Pancreas (tissue), 10 donors: ENCODE measurements around the gene PTGIS. TPM values are rescaled to one million over a fixed set of nuclear protein-coding genes. Genes with fewer than 3 reads are reported as not detected.

Experiments used
- ATAC-seq, 4 donors: fragments of 200-7000 bp; cut with Tn5 transposase; one replicate each; pipeline versions ENCODE4 v1.8.0 to v1.9.1; 2020; ENCODE audit warnings: mild to moderate bottlenecking in 4 of 4, moderate library complexity in 4 of 4
- DNase-seq, 6 donors: peaks; one replicate each; pipeline ENCODE4 v3.0.0-alpha.2; 2020
- FAIRE-seq: peaks from 2 replicates; lab custom pipeline; 2012; peaks lifted over from hg19 to GRCh38; lab: Jason Lieb, UNC
- H3K27ac ChIP-seq, 4 donors: fragments of 200-600 bp; sonication (generic); 1 replicate in 3 of 4; 2 replicates in 1 of 4; pipeline versions ENCODE4 v1.5.0 to v1.8.0; 2020
- H3K27me3 ChIP-seq, 4 donors: fragments of 200-600 bp; one replicate each; pipeline ENCODE4 v1.8.0; 2021
- H3K36me3 ChIP-seq, 3 donors: fragments of 200-600 bp; sonication (generic) in 1 of 3; one replicate each; pipeline versions ENCODE4 v1.5.0 to v1.8.0; 2020 to 2021
- H3K4me1 ChIP-seq, 3 donors: fragments of 200-600 bp; one replicate each; pipeline ENCODE4 v1.8.0; 2021
- H3K4me3 ChIP-seq, 4 donors: fragments of 200-600 bp; sonication (generic) in 2 of 4; one replicate each; pipeline versions ENCODE4 v1.5.0 to v1.8.0; 2020 to 2021
- H3K9me3 ChIP-seq, 4 donors: fragments of 200-600 bp; one replicate each; pipeline ENCODE4 v1.8.0; 2021
- CTCF ChIP-seq, 4 donors: fragments of 200-600 bp; sonication (generic) in 3 of 4; IDR thresholded peaks; one replicate each; pipeline versions ENCODE4 v1.5.0 to v1.8.0; 2021; ENCODE audit warnings: antibody characterized with exemption in 4 of 4
- WGBS, 2 donors: extraction: QIAGEN DNeasy Blood & Tissue Kit; methylation state at CpG; one replicate each; pipeline ENCODE4 v1.1.7; 2013; 5-methylcytosine and 5-hydroxymethylcytosine counted together
- intact Hi-C, 3 donors: fragments of 100-400 bp; cut with DNase I; formaldehyde crosslinking; loops; one replicate each; pipeline versions ENCODE4 v1.11.1 to v1.14.2; 2022
- polyA plus RNA-seq, 2 donors: library from polyadenylated mRNA; stranded (reverse); fragments of 200-250 nt; gene quantifications; one replicate each; pipeline ENCODE4 v1.2.3, GENCODE V29; 2013
- total RNA-seq, 6 donors: library from RNA; stranded (reverse); fragmentation: NEBNext Ultra II Directional in 4 of 6; extraction: Animal tissue kit (Norgen Biotek cat#: 25700) in 4 of 6; gene quantifications; one replicate each; pipeline versions ENCODE4 v1.2.1 to v1.2.4, GENCODE V29; 2021 to 2023
- donor health status: healthy with polysubstance abuse.
- donor health status: DM: no; HTN: no; CAD: no; lungs with moderate emphysema.
- donor health status: DM: no; HTN: no; CAD: no.
- donor health status: control.
- donor health status: control.
- donor health status: Bipolar disorder and iron deficiency.
- donor health status: DM: yes; HTN: yes; CAD: no.
- donor health status: DM: no; HTN: no; CAD: no.
- donor health status: DM: no; HTN: no; CAD: no.
- donor health status: DM: yes; HTN: yes; CAD: no.

PTGIS gene
- total and polyA plus RNA-seq, 8 donors = 1.2 to 16.2 (median 2.9) TPM

GRCh38 chr20:49455691-49456090 is 112.2 kb downstream of the PTGIS start:
- 66 to 71% methylated on average over 6 of the region's 6 CpGs for WGBS, 2 donors
- ATAC-seq = no peak
- Histone ChIP-seq H3K27ac (no peak overlapping the region), H3K4me1 (no peaks in the 10 kb centered on the region), H3K36me3 (no peaks in the 10 kb centered on the region), H3K4me3 (no peak overlapping the region), H3K9me3 (no peaks in the 10 kb centered on the region), H3K27me3 (no peaks in the 10 kb centered on the region)
- FAIRE-seq = no peak
- no peak for DNase-seq
- no peak for TF ChIP-seq CTCF (IDR thresholded peaks at IDR 0.05)
- intact Hi-C loops = no loop called here

Other genes with a start within 250 kb of the PTGIS start
- gene KCNB1, start 85.5 kb downstream of the PTGIS start, total RNA-seq = 1 to 10 TPM in 1 of 6 donors, under 1 TPM in 5; 0.28 to 2.5 (median 0.31) TPM
- gene KCNB1, start 85.5 kb downstream of the PTGIS start, polyA plus RNA-seq = under 1 TPM; 0.30 to 0.47 TPM
- gene B4GALT5, start 145.7 kb upstream of the PTGIS start, total RNA-seq = 10 to 100 TPM in 3 of 6 donors, 1 to 10 TPM in 3; 7.4 to 28.2 (median 9.6) TPM
- gene B4GALT5, start 145.7 kb upstream of the PTGIS start, polyA plus RNA-seq = 1 to 10 TPM; 5.1 to 7.7 TPM
- 1 to 10 TPM; 4.8 to 8.1 (median 5.9) TPM for gene SLC9A8, start 244.7 kb upstream of the PTGIS start, total RNA-seq
- gene SLC9A8, start 244.7 kb upstream of the PTGIS start, polyA plus RNA-seq = 1 to 10 TPM; 9.9 TPM